Fibroblast of skin of back (primary cell): ENCODE results near the gene TMX3.

Experiments
- DNase-seq: peaks from one replicate; pipeline ENCODE4 v3.0.0-alpha.2; 2013

The TMX3 gene

GRCh38 chr18:68707646-68708045 lies 7.3 kb downstream of the TMX3 start:
- DNase-seq = peak; percentile 17

GRCh38 chr18:68705119-68705518 lies 9.8 kb downstream of the TMX3 start:
- peak; percentile 17 for DNase-seq

GRCh38 chr18:68703326-68703725 lies 11.6 kb downstream of the TMX3 start:
- DNase-seq = no peak

GRCh38 chr18:68701353-68701752 lies 13.6 kb downstream of the TMX3 start:
- DNase-seq = no peak

GRCh38 chr18:68699043-68699442 lies 15.9 kb downstream of the TMX3 start:
- DNase-seq = peak; percentile 47

- DNase-seq = no peak
Measured at GRCh38 chr18:68696937-68697336, 18.0 kb downstream of the TMX3 start.

- DNase-seq = no peak
Measured at GRCh38 chr18:68694316-68694715, 20.6 kb downstream of the TMX3 start.

- no peak for DNase-seq
Measured at GRCh38 chr18:68693091-68693815, 21.7 kb downstream of the TMX3 start.

- no peak for DNase-seq
Measured at GRCh38 chr18:68679528-68679927, 35.4 kb downstream of the TMX3 start.

- peak; percentile 29 for DNase-seq
Measured at GRCh38 chr18:68676913-68677312, 38.0 kb downstream of the TMX3 start.

GRCh38 chr18:68667121-68667520 lies 47.8 kb downstream of the TMX3 start:
- DNase-seq = peak; percentile 27

GRCh38 chr18:68666381-68666780 lies 48.5 kb downstream of the TMX3 start:
- DNase-seq = no peak

GRCh38 chr18:68665628-68666027 lies 49.3 kb downstream of the TMX3 start:
- no peak for DNase-seq

- DNase-seq = peak; percentile 57
Measured at GRCh38 chr18:68662754-68663153, 52.2 kb downstream of the TMX3 start.

GRCh38 chr18:68660354-68661183 lies 54.3 kb downstream of the TMX3 start:
- DNase-seq = peak; percentile 55

- DNase-seq = no peak
Measured at GRCh38 chr18:68648191-68648590, 66.7 kb downstream of the TMX3 start.

GRCh38 chr18:68642003-68642402 lies 72.9 kb downstream of the TMX3 start:
- no peak for DNase-seq

- DNase-seq = no peak
Measured at GRCh38 chr18:68640861-68641260, 74.0 kb downstream of the TMX3 start.

- no peak for DNase-seq
Measured at GRCh38 chr18:68638613-68639012, 76.3 kb downstream of the TMX3 start.

GRCh38 chr18:68627812-68628211 lies 87.1 kb downstream of the TMX3 start:
- DNase-seq = no peak
